H1 (cell line): Measurements from ENCODE around the gene CHD3. TPM values are rescaled to one million over a fixed set of nuclear protein-coding genes. Genes with fewer than 3 reads are reported as not detected.

Source experiments
- CTCF ChIA-PET: fragments of 300-600 bp; sonication (Branson Sonifier 250); formaldehyde crosslinking; loops from one replicate; lab custom pipeline; 2021; ENCODE audit not compliant: partially characterized antibody; lab: Charles Lee
- POLR2A ChIA-PET: fragments of 300-600 bp; sonication (Branson Sonifier 250); formaldehyde crosslinking; loops from one replicate; lab custom pipeline; 2021; ENCODE audit warnings: inconsistent platforms; ENCODE audit not compliant: partially characterized antibody; lab: Charles Lee
- DNase-seq, 2 experiments: peaks; one replicate each; pipeline versions ENCODE4 v3.0.0 to v3.0.0-alpha.2; 2010 to 2022; ENCODE audit warnings: low spot score in 2 of 2, low read depth in 1 of 2, mixed read lengths in 1 of 2
- FAIRE-seq: peaks from 2 replicates; lab custom pipeline; 2011; peaks lifted over from hg19 to GRCh38; lab: Jason Lieb, UNC
- H2AFZ ChIP-seq: 2 replicates; pipeline ENCODE4 v1.8.1; 2012; ENCODE audit warnings: low read length, inconsistent platforms
- H2AK5ac ChIP-seq: 2 replicates; pipeline ENCODE4 v1.6.1; 2013; ENCODE audit warnings: low read depth, low read length
- H2BK120ac ChIP-seq: replicated peaks from 2 replicates; pipeline ENCODE3; 2013; ENCODE audit warnings: low read depth, low read length, inconsistent platforms
- H2BK12ac ChIP-seq: 2 replicates; pipeline ENCODE4 v1.6.1; 2013; ENCODE audit warnings: low read depth, low read length
- H2BK15ac ChIP-seq: 2 replicates; pipeline ENCODE4 v1.6.1; 2013; ENCODE audit warnings: low read length
- H2BK20ac ChIP-seq: 2 replicates; pipeline ENCODE4 v1.6.1; 2013; ENCODE audit warnings: low read length
- H2BK5ac ChIP-seq: 2 replicates; pipeline ENCODE4 v1.6.1; 2013; ENCODE audit warnings: low read depth, low read length
- H3K14ac ChIP-seq: 2 replicates; pipeline ENCODE4 v1.6.1; 2013; ENCODE audit warnings: inconsistent platforms; ENCODE audit not compliant: insufficient read length
- H3K18ac ChIP-seq: 2 replicates; pipeline ENCODE4 v1.6.1; 2013; ENCODE audit warnings: low read length; ENCODE audit errors: extremely low read depth
- H3K23ac ChIP-seq: 2 replicates; pipeline ENCODE4 v1.6.1; 2013; ENCODE audit warnings: inconsistent platforms; ENCODE audit not compliant: insufficient read length
- H3K23me2 ChIP-seq: 2 replicates; pipeline ENCODE4 v1.6.1; 2013; ENCODE audit warnings: low read depth, low read length
- H3K27ac ChIP-seq: 2 replicates; pipeline ENCODE4 v1.6.1; 2011; ENCODE audit warnings: low read depth, low read length, inconsistent platforms
- H3K27me3 ChIP-seq, 4 experiments: replicated peaks in 1 of 4; 1 replicate in 1 of 4; 2 replicates in 3 of 4; pipeline versions ENCODE4 v1.6.1 to v1.8.1; 2011 to 2013; ENCODE audit warnings: low read length in 3 of 4, mild to moderate bottlenecking in 3 of 4, inconsistent platforms in 2 of 4, mixed read lengths in 2 of 4, moderate library complexity in 1 of 4; ENCODE audit not compliant: control insufficient read depth in 3 of 4, insufficient read depth in 3 of 4; ENCODE audit errors: extremely low read depth in 1 of 4
- H3K36me3 ChIP-seq, 4 experiments: 2 replicates each; pipeline versions ENCODE4 v1.6.1 to v1.8.1; 2011 to 2013; ENCODE audit warnings: mild to moderate bottlenecking in 4 of 4, low read length in 3 of 4, moderate library complexity in 2 of 4, control low read depth in 1 of 4, inconsistent platforms in 1 of 4; ENCODE audit not compliant: insufficient read depth in 4 of 4, control insufficient read depth in 2 of 4
- H3K4ac ChIP-seq: replicated peaks from 2 replicates; pipeline ENCODE3; 2013; ENCODE audit warnings: low read length, low read depth, mixed read lengths, inconsistent platforms; ENCODE audit not compliant: insufficient read length
- H3K4me1 ChIP-seq, 4 experiments: replicated peaks in 1 of 4; 1 replicate in 1 of 4; 2 replicates in 3 of 4; pipeline versions ENCODE4 v1.6.1 to v1.8.1; 2011 to 2013; ENCODE audit warnings: low read length in 3 of 4, inconsistent platforms in 2 of 4, mixed read lengths in 1 of 4; ENCODE audit not compliant: insufficient read depth in 4 of 4, control insufficient read depth in 3 of 4
- H3K4me2 ChIP-seq, 2 experiments: 2 replicates each; pipeline versions ENCODE4 v1.6.1 to v1.8.1; 2011 to 2013; ENCODE audit warnings: low read depth in 2 of 2, low read length in 2 of 2, control low read depth in 1 of 2, inconsistent platforms in 1 of 2, mild to moderate bottlenecking in 1 of 2; ENCODE audit not compliant: insufficient read depth in 1 of 2
- H3K4me3 ChIP-seq, 4 experiments: fragments of 200-600, 300-600 bp in 1 of 4; sonication (generic), shearing (Covaris generic), sonication (Bioruptor Twin) in 1 of 4; 2 replicates each; pipeline versions ENCODE4 v1.5.1 to v1.8.1; 2011 to 2016; ENCODE audit warnings: low read length in 4 of 4, low read depth in 3 of 4, control low read depth in 2 of 4, inconsistent platforms in 2 of 4, mild to moderate bottlenecking in 2 of 4, mixed read lengths in 1 of 4, moderate library complexity in 1 of 4; ENCODE audit not compliant: insufficient read depth in 2 of 4; ENCODE audit errors: extremely low read depth in 1 of 4
- H3K56ac ChIP-seq: replicated peaks from 2 replicates; pipeline ENCODE3; 2013; ENCODE audit warnings: low read depth, mild to moderate bottlenecking, mixed read lengths, low read length, inconsistent platforms; ENCODE audit not compliant: insufficient read length
- H3K79me1 ChIP-seq: 2 replicates; pipeline ENCODE4 v1.6.1; 2013; ENCODE audit warnings: low read depth, low read length, control low read depth
- H3K79me2 ChIP-seq, 2 experiments: 2 replicates each; pipeline versions ENCODE4 v1.6.1 to v1.8.1; 2012 to 2013; ENCODE audit warnings: low read length in 2 of 2, mild to moderate bottlenecking in 2 of 2, inconsistent platforms in 1 of 2; ENCODE audit not compliant: insufficient read depth in 2 of 2, control insufficient read depth in 1 of 2
- H3K9ac ChIP-seq, 4 experiments: replicated peaks in 1 of 4; 1 replicate in 1 of 4; 2 replicates in 3 of 4; pipeline versions ENCODE4 v1.6.1 to v1.8.1; 2011 to 2013; ENCODE audit warnings: low read depth in 3 of 4, low read length in 3 of 4, control low read depth in 2 of 4, mild to moderate bottlenecking in 2 of 4, moderate library complexity in 2 of 4, inconsistent platforms in 1 of 4; ENCODE audit errors: extremely low read depth in 1 of 4
- H3K9me3 ChIP-seq, 2 experiments: 2 replicates each; pipeline versions ENCODE4 v1.6.1 to v1.8.1; 2012 to 2013; ENCODE audit warnings: mild to moderate bottlenecking in 2 of 2, moderate library complexity in 2 of 2, control low read depth in 1 of 2, inconsistent platforms in 1 of 2, low read depth in 1 of 2, low read length in 1 of 2, mixed read lengths in 1 of 2; ENCODE audit not compliant: insufficient read depth in 2 of 2
- H4K20me1 ChIP-seq, 2 experiments: replicated peaks in 1 of 2; 2 replicates each; pipeline versions ENCODE3 to v1.8.1; 2011 to 2013; ENCODE audit warnings: inconsistent platforms in 2 of 2, low read length in 2 of 2, mild to moderate bottlenecking in 1 of 2; ENCODE audit not compliant: insufficient read depth in 2 of 2, control insufficient read depth in 1 of 2
- H4K5ac ChIP-seq: 2 replicates; pipeline ENCODE4 v1.6.1; 2013; ENCODE audit warnings: low read length, low read depth, mixed read lengths, inconsistent platforms; ENCODE audit not compliant: insufficient read length
- H4K8ac ChIP-seq: 2 replicates; pipeline ENCODE4 v1.8.0; 2013; ENCODE audit warnings: mild to moderate bottlenecking, moderate library complexity, low read length, inconsistent platforms; ENCODE audit not compliant: insufficient read depth; ENCODE audit errors: extremely low read depth
- H4K91ac ChIP-seq: replicated peaks from 2 replicates; pipeline ENCODE3; 2013; ENCODE audit warnings: low read length, mixed read lengths, inconsistent platforms; ENCODE audit not compliant: insufficient read length
- EGR1 ChIP-seq: IDR thresholded peaks from 2 replicates; pipeline ENCODE4 v1.6.1; 2011; ENCODE audit warnings: low read depth, low read length, borderline replicate concordance
- PHF8 ChIP-seq: fragments of 200-600 bp; sonication (generic); conservative IDR thresholded peaks from 2 replicates; pipeline ENCODE4 v1.7.1; 2012; ENCODE audit warnings: low read depth, mild to moderate bottlenecking, inconsistent platforms, low read length, moderate library complexity
- POLR2AphosphoS5 ChIP-seq: IDR thresholded peaks from 2 replicates; pipeline ENCODE4 v1.6.1; 2011; ENCODE audit warnings: low read depth, low read length
- SP1 ChIP-seq: IDR thresholded peaks from 2 replicates; pipeline ENCODE4 v1.6.1; 2011; ENCODE audit warnings: low read depth, low read length
- SUZ12 ChIP-seq: fragments of 200-600 bp; sonication (generic); IDR thresholded peaks from 2 replicates; pipeline ENCODE4 v1.6.1; 2012; ENCODE audit warnings: mild to moderate bottlenecking, inconsistent platforms, low read length, moderate library complexity, mixed read lengths
- WGBS, 2 experiments: shearing (Covaris generic) in 1 of 2; methylation state at CpG; one replicate each; pipeline versions ENCODE4 v1.1.6 to v1.1.7; 2013 to 2015; ENCODE audit warnings: low lambda C conversion rate in 2 of 2, mixed read lengths in 2 of 2, inconsistent platforms in 1 of 2, low coverage in 1 of 2, missing lambda C conversion rate in 1 of 2; ENCODE audit not compliant: insufficient replicate concordance in 2 of 2, insufficient coverage in 1 of 2, insufficient read length in 1 of 2; ENCODE audit errors: extremely low coverage in 1 of 2, missing lambda C conversion rate in 1 of 2; 5-methylcytosine and 5-hydroxymethylcytosine counted together
- polyA plus RNA-seq, 7 experiments: library from polyadenylated mRNA; depleted of rRNA in 3 of 7; stranded (reverse) in 5 of 7; unstranded in 2 of 7; fragments of >200 nt in 5 of 7; fragments of 200-250 nt in 2 of 7; gene quantifications; 1 replicate in 5 of 7; 2 replicates in 1 of 7; 4 replicates in 1 of 7; pipeline versions ENCODE4 v1.2.1 to v1.2.3, GENCODE V29; 2011 to 2013; ENCODE audit warnings: missing spikeins in 2 of 7, mixed read lengths in 2 of 7
- total RNA-seq: library from RNA; stranded (reverse); fragmentation: NEBNext Ultra II Directional; extraction: Animal tissue kit (Norgen Biotek cat#: 25700); gene quantifications from 2 replicates; pipeline ENCODE4 v1.2.1, GENCODE V29; 2021

Gene CHD3
- total and polyA plus RNA-seq, 2 of the 8 experiments (the other 6 are each of a cell fraction or from before 2014, with no cell fraction given), result 12.3 to 12.9 TPM

GRCh38 chr17:7943291-7943690 is 54.7 kb downstream of the CHD3 start:
- H3K4me2 ChIP-seq, result no peak overlapping the region
- H3K9me3 ChIP-seq, result no peaks in the 10 kb centered on the region
- no peak overlapping the region for H3K4ac ChIP-seq
- no peak overlapping the region for H2AFZ ChIP-seq
- H3K4me1 ChIP-seq, result no peaks in the 10 kb centered on the region
- FAIRE-seq (no peak), DNase-seq (no peak)
- no peaks in the 10 kb centered on the region for H3K79me2 ChIP-seq
- no peak for TF ChIP-seq SUZ12
- no peak for TF ChIP-seq SP1
- no peak for TF ChIP-seq PHF8
- TF ChIP-seq POLR2AphosphoS5, result no peak
- no peak for TF ChIP-seq EGR1
- no peak overlapping the region for H3K27ac ChIP-seq
- H3K27me3 ChIP-seq, result no peaks in the 10 kb centered on the region
- no peaks in the 10 kb centered on the region for H3K23me2 ChIP-seq
- H2BK12ac ChIP-seq, result no peak overlapping the region
- CTCF ChIA-PET, result interaction anchor here (0.6 to 2.7 kb wide), 9 partner anchors 27 to 136 kb away, joined by 3 to 13 read pairs (median 6); no protein-coding TSS in a partner anchor
- peaks cover 8 to 50% (median 42%) of the 10 kb centered on the region in 4 experiments for H3K36me3 ChIP-seq
- H3K9ac ChIP-seq, result no peak overlapping the region
- no peak overlapping the region for H2BK15ac ChIP-seq
- H2BK5ac ChIP-seq, result no peak overlapping the region
- H2BK120ac ChIP-seq, result no peak overlapping the region
- H2AK5ac ChIP-seq, result no peak overlapping the region
- no peak overlapping the region for H3K18ac ChIP-seq
- POLR2A ChIA-PET, result interaction anchor here (1.7 kb wide), 1 partner anchor 10 kb away, joined by 4 read pairs; no protein-coding TSS in a partner anchor
- H3K4me3 ChIP-seq, result no peak overlapping the region
- no peak overlapping the region for H3K23ac ChIP-seq
- H4K5ac ChIP-seq, result no peak overlapping the region
- WGBS, 2 experiments, result 88% methylated on average over 13 of the region's 13 CpGs; no CpG with 5 or more reads in 1 of the 2 experiments
- no peaks in the 10 kb centered on the region for H3K79me1 ChIP-seq
- peaks cover 2 to 4% of the 10 kb centered on the region in 2 experiments for H4K20me1 ChIP-seq
- H4K91ac ChIP-seq, result no peak overlapping the region
- H3K14ac ChIP-seq, result no peak overlapping the region
- no peak overlapping the region for H3K56ac ChIP-seq
- H2BK20ac ChIP-seq, result no peak overlapping the region
- H4K8ac ChIP-seq, result no peak overlapping the region
